Body of pancreas (tissue), 4 donors: ENCODE data around the gene CCDC120.

Source experiments
- CTCF ChIP-seq, 7 experiments: fragments of 450-650 bp in 4 of 7; fragments of 200-600 bp in 3 of 7; sonication (generic) in 3 of 7; IDR thresholded peaks; one replicate each; pipeline ENCODE4 v1.5.1; 2016 to 2019; ENCODE audit warnings: antibody characterized with exemption in 7 of 7
- POLR2A ChIP-seq, 3 donors: fragments of 450-650 bp; IDR thresholded peaks; one replicate each; pipeline ENCODE4 v1.6.1; 2016; ENCODE audit warnings: antibody characterized with exemption in 3 of 3, mild to moderate bottlenecking in 2 of 3

GRCh38 chrX:49073601-49074575 lies 15.1 kb downstream of the CCDC120 start, which contains the start of gene PRAF2:
- TF ChIP-seq CTCF (IDR thresholded peaks at IDR 0.05), result peak in 2 of 7 experiments; percentile 17 to 25
- peak in 2 of 3 donors; percentile 48 to 58 for TF ChIP-seq POLR2A (IDR thresholded peaks at IDR 0.05)
